B cell (primary cell): ENCODE results near the gene GOT1.

Experiments used
- CTCF ChIP-seq: fragments of 200-600 bp; IDR thresholded peaks from one replicate; pipeline ENCODE4 v1.8.0; 2022; ENCODE audit warnings: antibody characterized with exemption, mild to moderate bottlenecking
- EZH2 ChIP-seq: IDR thresholded peaks from 2 replicates; pipeline ENCODE4 v1.6.1; 2012; ENCODE audit warnings: borderline replicate concordance, low read depth, mild to moderate bottlenecking, moderate library complexity, low read length; ENCODE audit not compliant: insufficient read depth, poor library complexity, severe bottlenecking

GRCh38 chr10:99451499-99451788 is 21.0 kb upstream of the GOT1 start:
- TF ChIP-seq CTCF (no peak), EZH2 (no peak)
